Measurements from ENCODE around the gene DCAF7.

DCAF7 gene

DNA sequence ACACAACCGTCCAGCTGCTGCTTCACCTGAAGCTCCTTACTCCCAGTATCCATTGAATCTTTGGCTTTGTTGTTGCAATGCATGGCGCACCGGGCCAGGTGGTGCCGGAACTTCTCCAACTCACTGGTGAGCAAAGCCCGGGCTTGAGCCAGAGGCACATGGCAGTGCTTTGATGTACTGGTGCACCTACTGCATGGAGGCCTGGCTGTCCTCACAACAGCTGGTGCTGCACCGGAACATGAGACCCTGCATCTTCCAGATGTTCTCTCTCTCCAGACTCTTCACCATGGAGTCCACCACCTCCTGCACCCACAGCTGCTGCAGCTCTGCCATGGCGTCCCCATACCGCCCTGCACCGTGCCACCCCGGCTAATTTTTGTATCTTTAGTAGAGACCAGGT, 60.6 kb downstream of the DCAF7 start:
- 95 to 96% methylated on average over 10 of the region's 10 CpGs for WGBS, 2 experiments
- H3K4me1 ChIP-seq (ENCODE audit: control insufficient read depth, insufficient read depth, low read length) = no peaks in the 10 kb centered on the region
- H3K36me3 ChIP-seq (ENCODE audit: control insufficient read depth, insufficient read depth, low read length) = peaks cover 23% of the 10 kb centered on the region

DNA sequence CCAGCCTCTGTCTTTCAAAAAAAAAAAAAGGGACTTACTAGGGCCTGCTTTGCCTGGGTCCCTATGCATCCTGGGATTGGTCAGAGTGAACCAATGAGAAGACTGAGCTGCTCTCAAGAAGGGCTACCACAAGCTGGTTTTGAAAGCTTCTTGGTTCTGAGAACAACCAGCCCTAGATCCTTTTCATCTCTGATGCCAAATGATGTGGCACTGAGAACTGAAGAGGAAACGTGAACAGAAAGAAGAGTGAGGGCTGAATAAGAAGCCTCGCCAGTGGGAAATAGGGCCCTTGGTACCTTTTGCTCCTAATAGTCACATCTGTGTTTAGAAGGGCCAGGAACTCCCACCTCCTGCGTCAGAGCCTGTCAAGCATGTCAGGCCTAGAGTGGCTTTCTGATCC, 61.1 kb downstream of the DCAF7 start:
- no peaks in the 10 kb centered on the region for H3K27me3 ChIP-seq (ENCODE audit: control insufficient read depth, insufficient read depth, low read length, poor library complexity, severe bottlenecking)
- no peak overlapping the region for H3K27ac ChIP-seq (ENCODE audit: insufficient read depth, low read depth, low read length, poor library complexity, severe bottlenecking)
- peaks cover 18% of the 10 kb centered on the region for H3K36me3 ChIP-seq (ENCODE audit: control insufficient read depth, insufficient read depth, low read length)
- no peaks in the 10 kb centered on the region for H3K9me3 ChIP-seq (ENCODE audit: control insufficient read depth, low read length)
- H3K4me3 ChIP-seq (ENCODE audit: insufficient read depth, low read depth, low read length) = no peak overlapping the region
- H3K4me1 ChIP-seq (ENCODE audit: control insufficient read depth, insufficient read depth, low read length) = no peaks in the 10 kb centered on the region
- whole genome bisulfite sequencing, 2 experiments = 93 to 96% methylated on average over 3 of the region's 3 CpGs

More for the DNA sequence above, 60.6 kb downstream of the DCAF7 start:
- H3K9me3 ChIP-seq (ENCODE audit: control insufficient read depth, low read length) = no peaks in the 10 kb centered on the region
- H3K27ac ChIP-seq (ENCODE audit: insufficient read depth, low read depth, low read length, poor library complexity, severe bottlenecking) = no peak overlapping the region
- no peak overlapping the region for H3K4me3 ChIP-seq (ENCODE audit: insufficient read depth, low read depth, low read length)
- H3K27me3 ChIP-seq (ENCODE audit: control insufficient read depth, insufficient read depth, low read length, poor library complexity, severe bottlenecking) = no peaks in the 10 kb centered on the region

- Histone ChIP-seq H3K4me3 (ENCODE audit: insufficient read depth, low read depth, low read length) (no peak overlapping the region), H3K27ac (ENCODE audit: insufficient read depth, low read depth, low read length, poor library complexity, severe bottlenecking) (no peak overlapping the region), H3K4me1 (ENCODE audit: control insufficient read depth, insufficient read depth, low read length) (no peaks in the 10 kb centered on the region), H3K36me3 (ENCODE audit: control insufficient read depth, insufficient read depth, low read length) (no peaks in the 10 kb centered on the region), H3K27me3 (ENCODE audit: control insufficient read depth, insufficient read depth, low read length, poor library complexity, severe bottlenecking) (no peaks in the 10 kb centered on the region), H3K9me3 (ENCODE audit: control insufficient read depth, low read length) (no peaks in the 10 kb centered on the region)
- WGBS, 2 experiments = 82 to 94% methylated on average over 2 of the region's 2 CpGs
Measured at GRCh38 chr17:63613663-63614062, 63.4 kb downstream of the DCAF7 start.

- no peaks in the 10 kb centered on the region for H3K36me3 ChIP-seq (ENCODE audit: control insufficient read depth, insufficient read depth, low read length)
- H3K27me3 ChIP-seq (ENCODE audit: control insufficient read depth, insufficient read depth, low read length, poor library complexity, severe bottlenecking) = no peaks in the 10 kb centered on the region
- H3K4me3 ChIP-seq (ENCODE audit: insufficient read depth, low read depth, low read length) = peak overlapping the region; percentile 52
- WGBS, 2 experiments = 8 to 14% methylated on average over 7 to 9 of the region's 10 CpGs
- no peaks in the 10 kb centered on the region for H3K9me3 ChIP-seq (ENCODE audit: control insufficient read depth, low read length)
- H3K4me1 ChIP-seq (ENCODE audit: control insufficient read depth, insufficient read depth, low read length) = no peaks in the 10 kb centered on the region
- no peak overlapping the region for H3K27ac ChIP-seq (ENCODE audit: insufficient read depth, low read depth, low read length, poor library complexity, severe bottlenecking)
Measured at GRCh38 chr17:63621229-63621683, 71.0 kb downstream of the DCAF7 start.

DNA sequence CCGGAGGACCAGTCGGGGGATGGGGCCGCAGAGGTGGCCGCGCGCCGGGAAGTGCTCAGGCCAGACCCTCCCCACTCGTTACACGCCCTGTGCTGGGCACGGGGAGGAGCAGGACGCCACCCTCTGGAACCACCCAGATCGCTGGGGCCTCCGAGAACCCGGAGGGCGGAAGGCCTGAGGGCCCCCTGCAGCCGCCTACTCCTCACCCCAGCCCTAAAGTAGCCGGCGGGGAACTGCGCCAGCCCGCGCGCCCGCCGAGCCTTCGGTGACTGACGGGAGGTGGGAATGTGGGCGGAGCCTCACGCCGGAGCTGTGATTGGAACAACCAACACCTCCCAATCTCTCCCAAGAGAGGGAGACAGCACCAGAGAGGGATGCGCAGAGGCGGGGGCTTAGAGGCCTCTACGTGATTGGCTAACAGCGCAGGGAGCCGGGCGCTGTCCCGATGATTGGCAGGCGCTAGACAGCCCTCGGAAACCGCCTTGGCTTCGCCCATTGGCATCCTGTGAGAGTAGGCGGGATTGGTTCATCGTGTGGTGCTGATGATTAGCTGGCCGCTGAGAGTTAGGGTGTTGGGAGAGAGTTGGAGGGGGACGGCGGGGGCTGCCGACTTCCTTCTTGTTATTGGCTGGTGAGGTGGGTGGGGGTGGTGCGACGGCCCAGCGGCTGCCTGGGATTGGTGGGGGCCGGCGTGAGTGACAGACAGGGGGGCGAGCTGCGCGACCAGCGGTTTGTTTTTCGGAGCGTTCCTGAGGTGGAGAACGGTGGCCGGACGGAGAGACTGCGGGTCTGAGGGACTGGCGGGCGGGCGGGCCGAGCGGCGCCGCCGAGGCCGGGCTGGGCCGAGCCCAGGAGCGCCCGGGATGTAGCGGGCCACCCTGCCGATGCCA, 71.7 kb downstream of the DCAF7 start, which contains the start of gene MAP3K3:
MAP3K3 (plus strand) TSS at position 734 of the 890 bp plus-strand sequence. CDS start 343 bp downstream, outside the sequence.
- Histone ChIP-seq H3K4me3 (ENCODE audit: insufficient read depth, low read depth, low read length) (peak within 1 kb of the TSS; percentile 52), H3K4me1 (ENCODE audit: control insufficient read depth, insufficient read depth, low read length) (no peaks in the 10 kb centered on the region), H3K9me3 (ENCODE audit: control insufficient read depth, low read length) (no peaks in the 10 kb centered on the region), H3K27ac (ENCODE audit: insufficient read depth, low read depth, low read length, poor library complexity, severe bottlenecking) (peak within 1 kb of the TSS; percentile 3), H3K27me3 (ENCODE audit: control insufficient read depth, insufficient read depth, low read length, poor library complexity, severe bottlenecking) (no peaks in the 10 kb centered on the region), H3K36me3 (ENCODE audit: control insufficient read depth, insufficient read depth, low read length) (no peaks in the 10 kb centered on the region)
- WGBS, 2 experiments = 0% methylated on average over 75 of the region's 75 CpGs

GRCh38 chr17:63622574-63623390, 72.5 kb downstream of the DCAF7 start:
- 0% methylated on average over 100 of the region's 100 CpGs for WGBS, 2 experiments
- Histone ChIP-seq H3K4me3 (ENCODE audit: insufficient read depth, low read depth, low read length) (peak overlapping the region; percentile 52), H3K9me3 (ENCODE audit: control insufficient read depth, low read length) (no peaks in the 10 kb centered on the region), H3K4me1 (ENCODE audit: control insufficient read depth, insufficient read depth, low read length) (no peaks in the 10 kb centered on the region), H3K36me3 (ENCODE audit: control insufficient read depth, insufficient read depth, low read length) (no peaks in the 10 kb centered on the region), H3K27me3 (ENCODE audit: control insufficient read depth, insufficient read depth, low read length, poor library complexity, severe bottlenecking) (no peaks in the 10 kb centered on the region), H3K27ac (ENCODE audit: insufficient read depth, low read depth, low read length, poor library complexity, severe bottlenecking) (no peak overlapping the region)

DNA sequence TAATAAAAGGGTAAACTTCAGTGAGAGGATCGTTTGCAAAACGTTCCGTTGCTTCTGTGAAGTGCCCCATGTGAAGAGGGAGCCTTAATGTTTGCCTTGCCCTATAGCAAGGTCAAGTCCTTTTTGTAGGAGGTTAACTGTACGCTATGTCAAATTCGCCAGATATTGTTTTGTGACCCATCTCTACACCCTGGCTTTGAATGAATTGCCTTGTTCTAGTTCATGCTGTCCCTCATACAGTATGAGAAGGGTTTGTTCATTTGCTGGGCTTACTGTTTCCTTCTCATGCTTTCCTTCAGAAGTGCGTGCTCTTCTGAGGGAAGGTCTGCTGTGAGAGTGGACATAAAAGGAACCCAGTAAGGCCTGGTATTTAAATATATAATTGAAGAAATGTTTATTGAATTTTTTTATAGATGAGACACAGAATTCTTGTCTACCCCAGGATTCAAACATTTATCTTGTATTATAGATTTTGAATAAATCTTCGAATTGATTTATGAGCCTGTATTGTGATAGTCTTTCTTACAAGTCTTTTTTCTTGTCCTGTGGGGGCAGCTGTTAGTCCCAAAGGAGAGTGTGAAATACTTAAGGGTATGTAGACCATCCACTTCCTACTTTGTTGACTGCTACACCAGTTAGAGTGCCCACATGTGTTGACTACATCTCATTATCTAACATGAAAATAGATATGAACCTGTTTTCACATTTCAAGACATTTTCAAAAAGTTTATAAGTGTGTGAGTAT, 73.7 kb downstream of the DCAF7 start:
- Histone ChIP-seq H3K4me1 (ENCODE audit: control insufficient read depth, insufficient read depth, low read length) (no peaks in the 10 kb centered on the region), H3K9me3 (ENCODE audit: control insufficient read depth, low read length) (no peaks in the 10 kb centered on the region), H3K4me3 (ENCODE audit: insufficient read depth, low read depth, low read length) (peak overlapping the region; percentile 52), H3K27me3 (ENCODE audit: control insufficient read depth, insufficient read depth, low read length, poor library complexity, severe bottlenecking) (no peaks in the 10 kb centered on the region), H3K36me3 (ENCODE audit: control insufficient read depth, insufficient read depth, low read length) (no peaks in the 10 kb centered on the region), H3K27ac (ENCODE audit: insufficient read depth, low read depth, low read length, poor library complexity, severe bottlenecking) (no peak overlapping the region)
- 45 to 53% methylated on average over 6 to 7 of the region's 7 CpGs for WGBS, 2 experiments

DNA sequence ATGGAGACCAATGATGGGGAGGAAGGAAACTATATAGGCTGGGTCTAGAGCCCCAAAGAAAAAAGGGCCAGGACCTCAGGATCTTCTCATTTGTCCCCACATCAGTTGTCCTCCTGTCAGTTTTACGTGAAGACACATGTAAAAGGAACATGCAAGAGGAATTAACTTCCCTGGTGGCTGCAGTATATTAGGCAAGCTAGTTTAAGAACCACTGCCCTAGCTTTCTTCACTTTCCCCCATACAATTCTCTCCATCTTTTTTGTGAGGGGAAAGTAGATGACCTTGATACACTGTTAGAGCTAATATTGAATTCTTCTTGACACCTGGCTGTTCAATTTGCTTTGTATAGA, 74.2 kb downstream of the DCAF7 start:
- Histone ChIP-seq H3K4me1 (ENCODE audit: control insufficient read depth, insufficient read depth, low read length) (no peaks in the 10 kb centered on the region), H3K4me3 (ENCODE audit: insufficient read depth, low read depth, low read length) (no peak overlapping the region), H3K27ac (ENCODE audit: insufficient read depth, low read depth, low read length, poor library complexity, severe bottlenecking) (no peak overlapping the region), H3K36me3 (ENCODE audit: control insufficient read depth, insufficient read depth, low read length) (no peaks in the 10 kb centered on the region), H3K9me3 (ENCODE audit: control insufficient read depth, low read length) (no peaks in the 10 kb centered on the region), H3K27me3 (ENCODE audit: control insufficient read depth, insufficient read depth, low read length, poor library complexity, severe bottlenecking) (no peaks in the 10 kb centered on the region)
- WGBS, 2 experiments = 88% methylated on average over 1 of the region's 1 CpG

GRCh38 chr17:63626551-63627180, 76.4 kb downstream of the DCAF7 start:
- Histone ChIP-seq H3K4me1 (ENCODE audit: control insufficient read depth, insufficient read depth, low read length) (no peaks in the 10 kb centered on the region), H3K4me3 (ENCODE audit: insufficient read depth, low read depth, low read length) (no peak overlapping the region), H3K9me3 (ENCODE audit: control insufficient read depth, low read length) (no peaks in the 10 kb centered on the region), H3K36me3 (ENCODE audit: control insufficient read depth, insufficient read depth, low read length) (no peaks in the 10 kb centered on the region), H3K27me3 (ENCODE audit: control insufficient read depth, insufficient read depth, low read length, poor library complexity, severe bottlenecking) (no peaks in the 10 kb centered on the region), H3K27ac (ENCODE audit: insufficient read depth, low read depth, low read length, poor library complexity, severe bottlenecking) (no peak overlapping the region)
- WGBS, 2 experiments = 87 to 95% methylated on average over 4 of the region's 4 CpGs
